COLO668 (cell line): ENCODE measurements around the gene PCCA.
"Not testable (repeated sequence)": the region's sequence is repeated elsewhere in the genome, so short reads cannot be mapped to it uniquely, and the experiment has no call there.

Source experiments
- DNase-seq: peaks from one replicate; lab custom pipeline; 2025; ENCODE audit not compliant: unreplicated experiment; lab: John Stamatoyannopoulos, UW

The PCCA gene

GRCh38 chr13:100088644-100089464 lies at the start of gene PCCA:
Gene PCCA, plus strand, starts transcription at chr13:100089093. Its CDS starts 28 bp downstream, at chr13:100089121.
- peak; percentile 97 for DNase-seq

- DNase-seq: no peak
Measured at GRCh38 chr13:100039740-100040139, 49.2 kb upstream of the PCCA start.

- DNase-seq: no peak
Measured at GRCh38 chr13:100040196-100040595, 48.7 kb upstream of the PCCA start.

GRCh38 chr13:100044936-100045335 lies 44.0 kb upstream of the PCCA start:
- no peak for DNase-seq

- no peak for DNase-seq
Measured at GRCh38 chr13:100045355-100045754, 43.5 kb upstream of the PCCA start.

- no peak for DNase-seq
Measured at GRCh38 chr13:100051070-100051469, 37.8 kb upstream of the PCCA start.

GRCh38 chr13:100059827-100060226 lies 29.1 kb upstream of the PCCA start:
- no peak for DNase-seq

- DNase-seq: no peak
Measured at GRCh38 chr13:100063333-100063732, 25.6 kb upstream of the PCCA start.

GRCh38 chr13:100063906-100064305 lies 25.0 kb upstream of the PCCA start:
- no peak for DNase-seq

- DNase-seq: no peak
Measured at GRCh38 chr13:100068133-100068931, 20.6 kb upstream of the PCCA start.

- DNase-seq: no peak
Measured at GRCh38 chr13:100069278-100069677, 19.6 kb upstream of the PCCA start.

- DNase-seq: no peak
Measured at GRCh38 chr13:100075700-100076587, 12.9 kb upstream of the PCCA start.

- DNase-seq: not testable (repeated sequence)
Measured at GRCh38 chr13:100079003-100079402, 9.9 kb upstream of the PCCA start.

GRCh38 chr13:100083401-100083800 lies 5.5 kb upstream of the PCCA start:
- not testable (repeated sequence) for DNase-seq

GRCh38 chr13:100088273-100088643 lies 635 bp upstream of the PCCA start:
- DNase-seq: no peak

- peak; percentile 30 for DNase-seq
Measured at GRCh38 chr13:100089465-100090032, 656 bp downstream of the PCCA start.

- no peak for DNase-seq
Measured at GRCh38 chr13:100090861-100091260, 2.0 kb downstream of the PCCA start.

- DNase-seq: no peak
Measured at GRCh38 chr13:100091391-100091790, 2.5 kb downstream of the PCCA start.

GRCh38 chr13:100092273-100092672 lies 3.4 kb downstream of the PCCA start:
- not testable (repeated sequence) for DNase-seq

- DNase-seq: no peak
Measured at GRCh38 chr13:100095498-100095897, 6.6 kb downstream of the PCCA start.

- no peak for DNase-seq
Measured at GRCh38 chr13:100096526-100096925, 7.6 kb downstream of the PCCA start.
